GM12873 (cell line): ENCODE results near the gene CSTB.
A peak's percentile ranks its signal among the peaks of the same experiment; 100 is the strongest.

Source experiments
- CTCF ChIP-seq: IDR thresholded peaks from 2 replicates; pipeline ENCODE4 v1.5.1; 2012; ENCODE audit warnings: low read depth, mild to moderate bottlenecking, moderate library complexity, low read length, control low read depth; ENCODE audit not compliant: insufficient read depth; ENCODE audit errors: missing control alignments

CSTB gene

GRCh38 chr21:43794311-43794710, 18.2 kb upstream of the CSTB start:
- no peak for TF ChIP-seq CTCF

- TF ChIP-seq CTCF = no peak
Observed at GRCh38 chr21:43793243-43793642, 17.1 kb upstream of the CSTB start.

- no peak for TF ChIP-seq CTCF
Observed at GRCh38 chr21:43792406-43792805, 16.3 kb upstream of the CSTB start.

- no peak for TF ChIP-seq CTCF
Observed at GRCh38 chr21:43790010-43790524, 14.0 kb upstream of the CSTB start.

GRCh38 chr21:43789276-43790009, 13.3 kb upstream of the CSTB start, which contains the start of gene RRP1:
TSS of gene RRP1 (plus strand) at chr21:43789577. CDS start at chr21:43789630, 53 bp downstream.
- TF ChIP-seq CTCF = peak; percentile 91

- no peak for TF ChIP-seq CTCF
Observed at GRCh38 chr21:43786807-43787440, 10.8 kb upstream of the CSTB start.

GRCh38 chr21:43786300-43786806, 10.2 kb upstream of the CSTB start:
- TF ChIP-seq CTCF = no peak
